Stimulated activated CD8-positive, alpha-beta memory T cell treated with anti-CD3 and anti-CD28 coated beads, Interleukin-12 subunit alpha, Interleukin-12 subunit beta, amount 100 ng/mL, for 24 hours (primary cell): ENCODE data around the gene PPEF1.
A peak's percentile ranks its signal among the peaks of the same experiment; 100 is the strongest.

ENCODE experiments used
- DNase-seq: peaks from one replicate; pipeline ENCODE4 v3.0.0-alpha.2; 2020; ENCODE audit errors: extremely low read depth

Gene PPEF1

GRCh38 chrX:18707426-18708049 lies at the start of gene PPEF1:
Gene PPEF1, plus strand, starts transcription at chrX:18707645. Its CDS starts 136 bp downstream, at chrX:18707781.
- DNase-seq = no peak

- no peak for DNase-seq
Observed at GRCh38 chrX:18661273-18661672, 46.2 kb upstream of the PPEF1 start.

- DNase-seq = no peak
Observed at GRCh38 chrX:18664947-18665346, 42.5 kb upstream of the PPEF1 start.

- no peak for DNase-seq
Observed at GRCh38 chrX:18666614-18667013, 40.8 kb upstream of the PPEF1 start.

- DNase-seq = no peak
Observed at GRCh38 chrX:18668071-18668835, 39.2 kb upstream of the PPEF1 start.

- no peak for DNase-seq
Observed at GRCh38 chrX:18672008-18672407, 35.4 kb upstream of the PPEF1 start, which contains the start of gene RS1. Gene RS1, minus strand, starts transcription at chrX:18672108. Its CDS starts 40 bp downstream, at chrX:18672068.

GRCh38 chrX:18674417-18674787 lies 33.0 kb upstream of the PPEF1 start:
- no peak for DNase-seq

- DNase-seq = peak; percentile 36
Observed at GRCh38 chrX:18674788-18675735, 32.4 kb upstream of the PPEF1 start.

- DNase-seq = no peak
Observed at GRCh38 chrX:18676050-18676449, 31.4 kb upstream of the PPEF1 start.

GRCh38 chrX:18676470-18676869 lies 31.0 kb upstream of the PPEF1 start:
- no peak for DNase-seq

- no peak for DNase-seq
Observed at GRCh38 chrX:18677161-18677869, 30.1 kb upstream of the PPEF1 start.

- DNase-seq = no peak
Observed at GRCh38 chrX:18681996-18682395, 25.4 kb upstream of the PPEF1 start.

- DNase-seq = no peak
Observed at GRCh38 chrX:18682979-18683387, 24.5 kb upstream of the PPEF1 start.

GRCh38 chrX:18687856-18688495 lies 19.5 kb upstream of the PPEF1 start:
- DNase-seq = no peak

- DNase-seq = no peak
Observed at GRCh38 chrX:18691431-18691830, 16.0 kb upstream of the PPEF1 start.

- no peak for DNase-seq
Observed at GRCh38 chrX:18692541-18692940, 14.9 kb upstream of the PPEF1 start.

GRCh38 chrX:18696653-18697052 lies 10.8 kb upstream of the PPEF1 start:
- no peak for DNase-seq

- DNase-seq = no peak
Observed at GRCh38 chrX:18698737-18699650, 8.5 kb upstream of the PPEF1 start.

GRCh38 chrX:18701621-18702361 lies 5.7 kb upstream of the PPEF1 start:
- no peak for DNase-seq
